A549 (cell line): ENCODE measurements around the gene IPO7. TPM values are rescaled to one million over a fixed set of nuclear protein-coding genes. Genes with fewer than 3 reads are reported as not detected.
"Not testable (repeated sequence)": the region's sequence is repeated elsewhere in the genome, so short reads cannot be mapped to it uniquely, and the experiment has no call there.

Source experiments
- ATAC-seq, 2 experiments: fragments of 200-7000 bp in 1 of 2; fragments of >200 bp in 1 of 2; cut with Nextera tagmentation in 1 of 2; cut with Tn5 transposase in 1 of 2; 3 replicates each; pipeline versions ENCODE4 v1.8.0 to v1.9.1; 2018 to 2020; ENCODE audit warnings: mild to moderate bottlenecking in 1 of 2, moderate library complexity in 1 of 2
- CTCF ChIA-PET: fragments of 300-600 bp; sonication (Branson Sonifier 250); formaldehyde crosslinking; extraction: SDS; loops from one replicate; lab custom pipeline; 2021; ENCODE audit warnings: antibody characterized with exemption, inconsistent platforms; lab: Yijun Ruan, JAX
- POLR2A ChIA-PET: fragments of 350-600 bp; formaldehyde crosslinking; extraction: SDS; loops from one replicate; lab custom pipeline; 2021; ENCODE audit warnings: antibody characterized with exemption, inconsistent platforms; lab: Yijun Ruan, JAX
- DNase-seq, 2 experiments: peaks; one replicate each; pipeline versions ENCODE4 v3.0.0 to v3.0.0-alpha.2; 2011 to 2016; ENCODE audit warnings: low read depth in 1 of 2, low spot score in 1 of 2
- FAIRE-seq: peaks from 2 replicates; lab custom pipeline; 2011; peaks lifted over from hg19 to GRCh38; lab: Jason Lieb, UNC
- H3K27ac ChIP-seq, 2 experiments: fragments of >200 bp; sonication (Bioruptor Twin); formaldehyde crosslinking; 3 replicates each; pipeline ENCODE4 v1.5.1; 2016 to 2017
- H3K4me1 ChIP-seq: fragments of >200 bp; sonication (Bioruptor Twin); formaldehyde crosslinking; 3 replicates; pipeline ENCODE4 v1.6.1; 2016
- H3K4me2 ChIP-seq: fragments of >200 bp; sonication (Bioruptor Twin); formaldehyde crosslinking; 3 replicates; pipeline ENCODE4 v1.6.1; 2016
- H3K4me3 ChIP-seq: fragments of >200 bp; sonication (Bioruptor Twin); formaldehyde crosslinking; 3 replicates; pipeline ENCODE4 v1.5.1; 2016
- H3K9me3 ChIP-seq: fragments of >200 bp; sonication (Bioruptor Twin); formaldehyde crosslinking; 3 replicates; pipeline ENCODE4 v1.6.1; 2016
- BHLHE40 ChIP-seq: IDR thresholded peaks from 2 replicates; pipeline ENCODE4 v1.6.1; 2012; ENCODE audit warnings: low read depth, low read length, inconsistent platforms
- CBX8 ChIP-seq: fragments of 200-600 bp; sonication (generic); IDR thresholded peaks from 2 replicates; pipeline ENCODE4 v1.6.1; 2016
- CEBPB ChIP-seq, 2 experiments: fragments of >200 bp in 1 of 2; sonication (Bioruptor Twin) in 1 of 2; formaldehyde crosslinking in 1 of 2; IDR thresholded peaks; 2 replicates each; pipeline ENCODE4 v1.6.1; 2012 to 2016
- CHD2 ChIP-seq: fragments of 150-350 bp; IDR thresholded peaks from 2 replicates; pipeline ENCODE4 v1.6.1; 2014; ENCODE audit warnings: low read length; ENCODE audit not compliant: partially characterized antibody
- EHF ChIP-seq: fragments of 250-450 bp; sonication (Bioruptor Pico); IDR thresholded peaks from 2 replicates; pipeline ENCODE4 v1.5.0; 2020; ENCODE audit warnings: mild to moderate bottlenecking
- EHMT2 ChIP-seq: fragments of 200-600 bp; sonication (generic); IDR thresholded peaks from 2 replicates; pipeline ENCODE4 v1.6.1; 2016; ENCODE audit warnings: antibody characterized with exemption, low read depth, mild to moderate bottlenecking, moderate library complexity
- ESRRA ChIP-seq: fragments of 150-350 bp; IDR thresholded peaks from 2 replicates; pipeline ENCODE4 v1.6.1; 2014; ENCODE audit warnings: mild to moderate bottlenecking, low read length, borderline replicate concordance
- FOSL2 ChIP-seq, 2 experiments: fragments of 450-650 bp in 1 of 2; fragments of >200 bp in 1 of 2; sonication (Bioruptor Twin) in 1 of 2; formaldehyde crosslinking; IDR thresholded peaks; 2 replicates each; pipeline versions ENCODE4 v1.5.0 to v1.6.1; 2016 to 2020; ENCODE audit warnings: mild to moderate bottlenecking in 1 of 2, moderate library complexity in 1 of 2
- HOXA7 ChIP-seq: fragments of 250-450 bp; sonication (Bioruptor Pico); IDR thresholded peaks from 2 replicates; pipeline ENCODE4 v1.5.0; 2020; ENCODE audit warnings: mild to moderate bottlenecking, moderate library complexity
- JUNB ChIP-seq: fragments of >200 bp; sonication (Bioruptor Twin); formaldehyde crosslinking; IDR thresholded peaks from 2 replicates; pipeline ENCODE4 v1.6.1; 2016
- KDM1A ChIP-seq: fragments of 200-600 bp; sonication (generic); IDR thresholded peaks from 2 replicates; pipeline ENCODE4 v1.6.1; 2016; ENCODE audit warnings: low read depth, mild to moderate bottlenecking
- RARB ChIP-seq: fragments of 250-450 bp; sonication (Bioruptor Pico); IDR thresholded peaks from 2 replicates; pipeline ENCODE4 v1.8.0; 2021; ENCODE audit warnings: mild to moderate bottlenecking, moderate library complexity
- RCOR1 ChIP-seq: fragments of 150-350 bp; IDR thresholded peaks from 2 replicates; pipeline ENCODE4 v1.6.1; 2014; ENCODE audit warnings: antibody characterized with exemption, low read length, low read depth
- RNF2 ChIP-seq: fragments of 200-600 bp; sonication (generic); IDR thresholded peaks from 2 replicates; pipeline ENCODE4 v1.6.1; 2016; ENCODE audit warnings: low read depth, mild to moderate bottlenecking, antibody characterized with exemption, moderate library complexity, borderline replicate concordance
- SMC3 ChIP-seq: fragments of >200 bp; sonication (Bioruptor Twin); formaldehyde crosslinking; IDR thresholded peaks from 3 replicates; pipeline ENCODE4 v1.6.1; 2018; ENCODE audit warnings: inconsistent platforms
- TFCP2L1 ChIP-seq: fragments of 250-450 bp; sonication (Bioruptor Pico); IDR thresholded peaks from 2 replicates; pipeline ENCODE4 v1.5.0; 2021; ENCODE audit warnings: mild to moderate bottlenecking
- ZC3H11A ChIP-seq: fragments of 450-650 bp; IDR thresholded peaks from 2 replicates; pipeline ENCODE4 v1.6.1; 2014; ENCODE audit warnings: antibody characterized with exemption, mild to moderate bottlenecking
- ZSCAN20 ChIP-seq: fragments of 250-450 bp; sonication (Bioruptor Pico); IDR thresholded peaks from 2 replicates; pipeline ENCODE4 v1.8.0; 2022; ENCODE audit warnings: mild to moderate bottlenecking, moderate library complexity
- WGBS: methylation state at CpG from one replicate; pipeline ENCODE4 v1.1.6; 2017; ENCODE audit errors: missing lambda C conversion rate; 5-methylcytosine and 5-hydroxymethylcytosine counted together
- polyA plus RNA-seq, 4 experiments: library from polyadenylated mRNA; depleted of rRNA in 3 of 4; stranded (reverse); fragments of >200 nt; fragmentation: RNase III in 1 of 4; extraction: RNeasy Plus Mini Kit Qiagen cat#74134 plus additional on column Dnase treatment in 1 of 4; gene quantifications; 2 replicates in 3 of 4; 3 replicates in 1 of 4; pipeline ENCODE4 v1.2.3, GENCODE V29; 2011 to 2017
- TF ChIP-seq, protein P1 (sequence below): IDR thresholded peaks from 2 replicates; pipeline ENCODE4 v1.6.1; 2012
- TF ChIP-seq, protein P2 (sequence below): fragments of 450-650 bp; IDR thresholded peaks from 2 replicates; pipeline ENCODE4 v1.6.1; 2014; ENCODE audit warnings: antibody characterized with exemption
- TF ChIP-seq, protein P3 (sequence below): fragments of >200 bp; sonication (Bioruptor Twin); formaldehyde crosslinking; IDR thresholded peaks from 2 replicates; pipeline ENCODE4 v1.6.1; 2016

The IPO7 gene
- polyA plus RNA-seq, 2 of the 4 experiments (the other 2 are of a cell fraction): 115 to 142 TPM

DNA sequence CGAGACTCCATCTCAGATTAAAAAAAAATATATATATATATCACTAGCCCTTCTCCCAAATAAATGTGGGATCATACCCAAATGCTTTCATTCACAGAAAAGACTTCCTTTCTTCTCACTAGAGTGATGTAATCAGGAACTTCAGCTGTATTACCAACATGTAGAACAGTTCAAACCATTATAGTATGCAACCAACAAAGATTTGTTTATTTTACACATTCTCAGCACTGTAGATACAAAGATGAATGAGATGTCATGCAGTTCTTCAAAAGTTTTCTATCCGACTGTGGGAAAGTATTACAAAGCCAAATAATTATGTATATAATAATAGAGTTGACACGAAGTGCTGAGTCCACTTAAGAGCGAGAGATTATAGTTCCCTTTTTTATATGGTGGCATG, 54.2 kb downstream of the IPO7 start:
- FAIRE-seq (no peak), ATAC-seq (no peak), DNase-seq (no peak)
- 86% methylated on average over 4 of the region's 4 CpGs for WGBS
- no peak overlapping the region for H3K4me2 ChIP-seq
- no peak overlapping the region for H3K4me3 ChIP-seq
- H3K4me1 ChIP-seq: no peaks in the 10 kb centered on the region
- H3K27ac ChIP-seq: no peak overlapping the region
- no peaks in the 10 kb centered on the region for H3K9me3 ChIP-seq
- ChIA-PET POLR2A (interaction anchor here (0.5 kb wide), 1 partner anchor 64 kb away, joined by 4 read pairs; no protein-coding TSS in a partner anchor), CTCF (interaction anchor here (1.8 kb wide), 1 partner anchor 14 kb away, joined by 5 read pairs; no protein-coding TSS in a partner anchor)
- no peak for TF ChIP-seq CEBPB (IDR thresholded peaks at IDR 0.05)
- no peak for TF ChIP-seq CBX8
- TF ChIP-seq SMC3: no peak
- TF ChIP-seq EHMT2: no peak
- TF ChIP-seq RCOR1: no peak
- TF ChIP-seq, protein P1, sequence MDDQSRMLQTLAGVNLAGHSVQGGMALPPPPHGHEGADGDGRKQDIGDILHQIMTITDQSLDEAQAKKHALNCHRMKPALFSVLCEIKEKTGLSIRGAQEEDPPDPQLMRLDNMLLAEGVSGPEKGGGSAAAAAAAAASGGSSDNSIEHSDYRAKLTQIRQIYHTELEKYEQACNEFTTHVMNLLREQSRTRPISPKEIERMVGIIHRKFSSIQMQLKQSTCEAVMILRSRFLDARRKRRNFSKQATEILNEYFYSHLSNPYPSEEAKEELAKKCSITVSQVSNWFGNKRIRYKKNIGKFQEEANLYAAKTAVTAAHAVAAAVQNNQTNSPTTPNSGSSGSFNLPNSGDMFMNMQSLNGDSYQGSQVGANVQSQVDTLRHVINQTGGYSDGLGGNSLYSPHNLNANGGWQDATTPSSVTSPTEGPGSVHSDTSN: no peak
- TF ChIP-seq, protein P2, sequence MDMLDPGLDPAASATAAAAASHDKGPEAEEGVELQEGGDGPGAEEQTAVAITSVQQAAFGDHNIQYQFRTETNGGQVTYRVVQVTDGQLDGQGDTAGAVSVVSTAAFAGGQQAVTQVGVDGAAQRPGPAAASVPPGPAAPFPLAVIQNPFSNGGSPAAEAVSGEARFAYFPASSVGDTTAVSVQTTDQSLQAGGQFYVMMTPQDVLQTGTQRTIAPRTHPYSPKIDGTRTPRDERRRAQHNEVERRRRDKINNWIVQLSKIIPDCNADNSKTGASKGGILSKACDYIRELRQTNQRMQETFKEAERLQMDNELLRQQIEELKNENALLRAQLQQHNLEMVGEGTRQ: no peak
- TF ChIP-seq ZSCAN20: no peak
- no peak for TF ChIP-seq CHD2
- TF ChIP-seq KDM1A: no peak
- TF ChIP-seq HOXA7 (CRISPR knock-in tag): no peak
- no peak for TF ChIP-seq RARB (CRISPR knock-in tag)

DNA sequence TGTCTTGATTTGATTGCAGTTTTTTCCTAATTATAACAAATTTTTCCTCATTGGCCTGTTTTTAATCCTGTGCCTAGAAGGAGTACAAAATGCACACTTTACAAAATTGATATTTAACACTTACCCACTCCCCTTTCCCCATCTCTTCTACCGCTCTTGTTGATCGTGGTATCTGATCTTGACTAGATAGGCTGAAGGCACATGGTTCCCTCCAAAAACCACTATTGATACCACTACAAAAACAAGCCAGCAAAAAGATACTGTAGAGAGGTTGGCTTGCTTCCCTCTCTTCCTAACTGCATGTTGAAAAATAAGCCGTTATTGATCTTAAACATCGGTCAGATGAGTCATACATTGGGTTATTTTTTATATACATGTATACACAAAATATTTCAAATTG, 61.8 kb downstream of the IPO7 start:
- Histone ChIP-seq H3K4me3 (no peak overlapping the region), H3K4me1 (no peaks in the 10 kb centered on the region), H3K4me2 (no peak overlapping the region), H3K27ac (no peak overlapping the region), H3K9me3 (no peaks in the 10 kb centered on the region)
- no peak for TF ChIP-seq TFCP2L1 (CRISPR knock-in tag)
- TF ChIP-seq FOSL2 (IDR thresholded peaks at IDR 0.05): no peak
- peak; percentile 57 for TF ChIP-seq FOSL2 (CRISPR knock-in tag; IDR thresholded peaks at IDR 0.05)
- ChIA-PET CTCF (no interaction called here), POLR2A (interaction anchor here (1.5 kb wide), 1 partner anchor 15 kb away, joined by 3 read pairs; the partner anchor contains the start of gene ZNF143)
- WGBS: 90% methylated on average over 4 of the region's 4 CpGs
- DNase-seq (no peak), FAIRE-seq (no peak), ATAC-seq (no peak)

DNA sequence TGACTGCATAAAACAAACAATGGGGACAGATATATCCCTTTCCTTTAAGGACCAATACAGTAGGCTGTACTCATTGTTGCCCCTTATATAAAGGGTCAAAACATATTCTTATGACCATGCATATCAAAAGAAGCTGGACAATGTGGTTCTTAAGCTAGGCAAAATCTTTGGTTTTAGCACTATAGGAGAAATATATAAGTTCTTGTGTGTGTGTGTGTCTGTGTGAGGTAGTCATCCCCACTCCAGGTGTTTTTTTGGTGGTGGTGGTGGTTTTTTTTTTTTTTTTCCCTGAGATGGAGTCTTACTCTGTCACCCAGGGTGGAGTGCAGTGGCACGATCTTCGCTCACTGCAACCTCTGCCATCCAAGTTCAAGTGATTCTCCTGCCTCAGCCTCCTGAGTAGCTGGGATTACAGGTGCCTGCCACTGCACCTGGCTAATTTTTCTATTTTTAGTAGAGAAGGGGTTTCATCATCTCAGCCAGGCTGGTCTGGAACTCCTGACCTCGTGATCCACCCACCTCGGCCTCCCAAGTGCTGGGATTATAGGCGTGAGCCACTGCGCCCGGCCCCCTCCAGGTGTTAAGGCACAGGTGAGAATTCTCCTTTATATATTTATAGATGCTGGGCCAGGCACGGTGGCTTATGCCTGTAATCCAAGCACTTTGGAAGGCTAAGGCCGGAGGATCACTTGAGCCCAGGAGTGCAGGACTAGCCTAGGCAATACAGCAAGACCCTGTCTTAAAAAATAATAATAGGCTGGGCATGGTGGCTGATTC, 64.3 kb downstream of the IPO7 start:
- H3K4me1 ChIP-seq: no peaks in the 10 kb centered on the region
- no peak overlapping the region for H3K4me3 ChIP-seq
- H3K9me3 ChIP-seq: no peaks in the 10 kb centered on the region
- no peak for TF ChIP-seq KDM1A
- no peak for TF ChIP-seq ZC3H11A
- no peak for TF ChIP-seq ESRRA
- no peak for TF ChIP-seq BHLHE40
- TF ChIP-seq JUNB: no peak
- TF ChIP-seq, protein P3, sequence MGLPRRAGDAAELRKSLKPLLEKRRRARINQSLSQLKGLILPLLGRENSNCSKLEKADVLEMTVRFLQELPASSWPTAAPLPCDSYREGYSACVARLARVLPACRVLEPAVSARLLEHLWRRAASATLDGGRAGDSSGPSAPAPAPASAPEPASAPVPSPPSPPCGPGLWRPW: no peak
- TF ChIP-seq RCOR1: no peak
- no peak for TF ChIP-seq EHF (CRISPR knock-in tag)
- no peak for TF ChIP-seq RNF2
- FAIRE-seq (no peak), DNase-seq (no peak), ATAC-seq (no peak)
- CTCF ChIA-PET: interaction anchor here (0.6 to 1.7 kb wide), 5 partner anchors 11 to 283 kb away, joined by 3 to 7 read pairs (median 3); no protein-coding TSS in a partner anchor
- no peak overlapping the region for H3K4me2 ChIP-seq
- H3K27ac ChIP-seq: no peak overlapping the region
- WGBS: 95% methylated on average over 9 of the region's 9 CpGs
- POLR2A ChIA-PET: interaction anchor here (0.5 to 1.5 kb wide), 3 partner anchors 12 to 862 kb away, joined by 3 to 6 read pairs (median 4); partner anchors contain the start of gene ZNF143

DNA sequence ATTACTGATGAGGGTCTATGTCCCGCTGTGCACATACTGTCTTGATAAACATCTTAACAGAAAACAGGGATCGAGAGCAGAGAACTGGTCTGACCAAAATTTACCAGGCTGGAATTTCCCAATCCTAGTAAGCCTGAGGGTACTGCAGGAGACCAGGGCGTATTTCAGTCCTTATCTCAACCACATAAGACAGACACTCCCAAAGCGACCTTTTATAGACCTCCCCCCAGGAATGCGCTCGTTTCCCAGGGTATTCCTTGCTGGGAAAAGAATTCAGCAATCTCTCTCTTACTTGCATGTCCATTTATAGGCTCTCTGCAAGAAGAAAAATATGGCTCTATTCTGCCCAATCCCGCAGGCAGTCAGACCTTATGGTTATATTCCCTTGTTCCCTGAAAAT, 67.6 kb downstream of the IPO7 start:
- FAIRE-seq, H3K4me3 ChIP-seq, DNase-seq, H3K27ac ChIP-seq, ATAC-seq, H3K4me1 ChIP-seq, H3K4me2 ChIP-seq, H3K9me3 ChIP-seq: not testable (repeated sequence)
- ChIA-PET CTCF (interaction anchor here (1.4 kb wide), 1 partner anchor 11 kb away, joined by 3 read pairs; no protein-coding TSS in a partner anchor), POLR2A (interaction anchor here (1.1 kb wide), 1 partner anchor 8 kb away, joined by 4 read pairs; the partner anchor contains the start of gene ZNF143)
- WGBS: 88% methylated on average over 7 of the region's 7 CpGs
